ENCODE results near the gene UBE4A. TPM values are rescaled to one million over a fixed set of nuclear protein-coding genes. Genes with fewer than 3 reads are reported as not detected.

Gene UBE4A
- polyA plus RNA-seq, 1 donor (not counting 4 experiments of a cell fraction or from before 2014, with no cell fraction given) = 19.5 TPM

DNA sequence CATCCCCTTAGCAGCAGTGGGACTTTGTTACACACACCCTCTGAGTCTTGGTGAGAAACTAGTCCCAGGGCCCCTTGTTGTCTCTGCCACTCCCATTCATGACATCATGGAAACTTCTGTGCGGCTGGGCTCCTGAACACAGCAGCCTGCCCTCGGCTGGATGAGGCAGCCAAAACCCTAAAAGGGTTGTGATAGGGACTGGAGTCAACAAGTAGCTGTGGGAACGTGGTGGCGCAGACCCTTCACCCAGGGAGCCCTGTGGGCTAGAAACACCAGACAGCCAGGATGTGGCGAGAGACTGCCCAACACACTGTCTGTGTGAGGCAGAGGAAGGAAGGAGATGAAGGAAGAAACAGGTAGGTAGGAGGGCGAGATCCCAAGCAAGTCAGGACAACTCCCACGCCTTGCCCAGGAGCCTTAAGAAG, 20.8 kb upstream of the UBE4A start:
- no peaks in the 10 kb centered on the region for H3K36me3 ChIP-seq (ENCODE audit: control insufficient read depth in 2 of 2, extremely low read depth in 1 of 2, insufficient read depth in 2 of 2, low read length in 2 of 2)
- no peaks in the 10 kb centered on the region for H3K27me3 ChIP-seq (ENCODE audit: control insufficient read depth, extremely low read depth, insufficient read depth, low read length)
- no peaks in the 10 kb centered on the region for H3K79me2 ChIP-seq (ENCODE audit: control insufficient read depth, insufficient read depth, low read length)
- FAIRE-seq (no peak), DNase-seq (ENCODE audit: low read depth, low spot score) (peak; percentile 11)
- no peaks in the 10 kb centered on the region for H3K9me1 ChIP-seq (ENCODE audit: control insufficient read depth, extremely low read depth, insufficient read depth, low read length)
- no peak overlapping the region for H3K27ac ChIP-seq (ENCODE audit: control insufficient read depth, insufficient read depth, low read length)
- no peaks in the 10 kb centered on the region for H3K9me3 ChIP-seq (ENCODE audit: control insufficient read depth, low read depth, low read length)
- H3K4me2 ChIP-seq (ENCODE audit: control insufficient read depth, extremely low read depth, insufficient read depth, low read depth, low read length) = peak overlapping the region; percentile 15
- no peaks in the 10 kb centered on the region for H4K20me1 ChIP-seq (ENCODE audit: control insufficient read depth, extremely low read depth, insufficient read depth, low read length)
- peaks cover 7% of the 10 kb centered on the region for H3K4me1 ChIP-seq (ENCODE audit: control insufficient read depth, extremely low read depth, insufficient read depth, low read length)
- peak overlapping the region; percentile 39 for H2AFZ ChIP-seq (ENCODE audit: control insufficient read depth, low read length)
- dilution Hi-C loops (cut with MboI; ENCODE audit: extremely low pct_ligation_motif_present, low sequenced_read_pairs) = no loop called here
- no peak overlapping the region for H3K9ac ChIP-seq (ENCODE audit: control insufficient read depth, extremely low read depth, insufficient read depth, low read length)
- H3K4me3 ChIP-seq (ENCODE audit: control insufficient read depth in 2 of 3, extremely low read depth in 1 of 3, insufficient read depth in 2 of 3, low read depth in 1 of 3, low read length in 3 of 3) = no peak overlapping the region
- TF ChIP-seq, protein P1, sequence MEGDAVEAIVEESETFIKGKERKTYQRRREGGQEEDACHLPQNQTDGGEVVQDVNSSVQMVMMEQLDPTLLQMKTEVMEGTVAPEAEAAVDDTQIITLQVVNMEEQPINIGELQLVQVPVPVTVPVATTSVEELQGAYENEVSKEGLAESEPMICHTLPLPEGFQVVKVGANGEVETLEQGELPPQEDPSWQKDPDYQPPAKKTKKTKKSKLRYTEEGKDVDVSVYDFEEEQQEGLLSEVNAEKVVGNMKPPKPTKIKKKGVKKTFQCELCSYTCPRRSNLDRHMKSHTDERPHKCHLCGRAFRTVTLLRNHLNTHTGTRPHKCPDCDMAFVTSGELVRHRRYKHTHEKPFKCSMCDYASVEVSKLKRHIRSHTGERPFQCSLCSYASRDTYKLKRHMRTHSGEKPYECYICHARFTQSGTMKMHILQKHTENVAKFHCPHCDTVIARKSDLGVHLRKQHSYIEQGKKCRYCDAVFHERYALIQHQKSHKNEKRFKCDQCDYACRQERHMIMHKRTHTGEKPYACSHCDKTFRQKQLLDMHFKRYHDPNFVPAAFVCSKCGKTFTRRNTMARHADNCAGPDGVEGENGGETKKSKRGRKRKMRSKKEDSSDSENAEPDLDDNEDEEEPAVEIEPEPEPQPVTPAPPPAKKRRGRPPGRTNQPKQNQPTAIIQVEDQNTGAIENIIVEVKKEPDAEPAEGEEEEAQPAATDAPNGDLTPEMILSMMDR (optimal IDR thresholded peaks at IDR 0.05 in 1 of 3, IDR thresholded peaks at IDR 0.05 in 1 of 3, conservative IDR thresholded peaks at IDR 0.05 in 1 of 3; ENCODE audit: extremely low read depth in 1 of 3, insufficient read depth in 2 of 3, low read length in 3 of 3) = no peak
- no peak for TF ChIP-seq EZH2 (IDR thresholded peaks at IDR 0.05; ENCODE audit: low read length)

DNA sequence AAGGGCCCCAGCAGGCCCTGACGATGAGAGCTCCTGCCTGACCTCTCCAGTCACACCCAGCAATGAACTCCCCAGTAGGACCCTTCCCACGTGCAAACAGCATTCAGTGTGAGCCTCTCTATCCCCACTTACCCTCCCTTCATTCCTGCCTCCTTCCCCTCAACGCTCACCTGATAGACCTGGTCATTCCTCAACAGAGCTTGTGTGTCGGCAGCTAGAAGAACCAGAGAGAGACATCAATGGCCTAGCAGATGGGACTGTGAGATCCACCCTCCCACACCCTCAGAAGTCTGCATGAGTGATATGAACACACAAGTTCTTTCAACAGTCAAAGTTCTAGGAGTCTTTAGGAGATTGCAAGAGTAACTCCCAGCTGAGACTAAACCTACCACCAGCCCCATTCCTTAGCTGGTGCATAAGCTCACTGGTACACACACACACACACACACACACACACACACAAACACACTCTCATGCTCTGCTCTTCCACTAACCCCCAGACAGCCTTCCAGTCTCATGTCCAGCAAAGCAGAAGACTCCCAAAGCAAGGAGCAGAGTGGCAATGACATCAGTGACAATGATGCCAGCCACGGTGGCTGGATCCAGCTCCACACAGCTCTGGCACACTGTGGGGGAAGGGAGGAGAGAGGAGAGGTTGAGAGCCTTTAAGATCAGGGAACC, 20.0 kb upstream of the UBE4A start:
- no peak for DNase-seq (ENCODE audit: low read depth, low spot score)
- H2AFZ ChIP-seq (ENCODE audit: control insufficient read depth, low read length) = no peak overlapping the region
- no peaks in the 10 kb centered on the region for H3K36me3 ChIP-seq (ENCODE audit: control insufficient read depth in 2 of 2, extremely low read depth in 1 of 2, insufficient read depth in 2 of 2, low read length in 2 of 2)
- no peak overlapping the region for H3K9ac ChIP-seq (ENCODE audit: control insufficient read depth, extremely low read depth, insufficient read depth, low read length)
- H3K27ac ChIP-seq (ENCODE audit: control insufficient read depth, insufficient read depth, low read length) = no peak overlapping the region
- no peaks in the 10 kb centered on the region for H3K79me2 ChIP-seq (ENCODE audit: control insufficient read depth, insufficient read depth, low read length)
- H3K9me3 ChIP-seq (ENCODE audit: control insufficient read depth, low read depth, low read length) = no peaks in the 10 kb centered on the region
- no peaks in the 10 kb centered on the region for H4K20me1 ChIP-seq (ENCODE audit: control insufficient read depth, extremely low read depth, insufficient read depth, low read length)
- FAIRE-seq = no peak
- no peak overlapping the region for H3K4me3 ChIP-seq (ENCODE audit: control insufficient read depth in 2 of 3, extremely low read depth in 1 of 3, insufficient read depth in 2 of 3, low read depth in 1 of 3, low read length in 3 of 3)
- no peak overlapping the region for H3K4me2 ChIP-seq (ENCODE audit: control insufficient read depth, extremely low read depth, insufficient read depth, low read depth, low read length)
- TF ChIP-seq EZH2 (IDR thresholded peaks at IDR 0.05; ENCODE audit: low read length) = no peak
- TF ChIP-seq, protein P1 (optimal IDR thresholded peaks at IDR 0.05 in 1 of 3, IDR thresholded peaks at IDR 0.05 in 1 of 3, conservative IDR thresholded peaks at IDR 0.05 in 1 of 3; ENCODE audit: extremely low read depth in 1 of 3, insufficient read depth in 2 of 3, low read length in 3 of 3) = no peak
- dilution Hi-C loops (cut with MboI; ENCODE audit: extremely low pct_ligation_motif_present, low sequenced_read_pairs) = no loop called here
- peaks cover 2% of the 10 kb centered on the region for H3K27me3 ChIP-seq (ENCODE audit: control insufficient read depth, extremely low read depth, insufficient read depth, low read length)
- peaks cover 7% of the 10 kb centered on the region for H3K4me1 ChIP-seq (ENCODE audit: control insufficient read depth, extremely low read depth, insufficient read depth, low read length)
- no peaks in the 10 kb centered on the region for H3K9me1 ChIP-seq (ENCODE audit: control insufficient read depth, extremely low read depth, insufficient read depth, low read length)

Data from keratinocyte (primary cell).